ENCODE measurements around the gene SERPINC1. TPM values are rescaled to one million over a fixed set of nuclear protein-coding genes. Genes with fewer than 3 reads are reported as not detected.
A peak's percentile ranks its signal among the peaks of the same experiment; 100 is the strongest.

Gene SERPINC1
- total and polyA plus RNA-seq, 2 of the 13 experiments (the other 11 are each of a cell fraction or from before 2014, with no cell fraction given), result 142 to 205 TPM

DNA sequence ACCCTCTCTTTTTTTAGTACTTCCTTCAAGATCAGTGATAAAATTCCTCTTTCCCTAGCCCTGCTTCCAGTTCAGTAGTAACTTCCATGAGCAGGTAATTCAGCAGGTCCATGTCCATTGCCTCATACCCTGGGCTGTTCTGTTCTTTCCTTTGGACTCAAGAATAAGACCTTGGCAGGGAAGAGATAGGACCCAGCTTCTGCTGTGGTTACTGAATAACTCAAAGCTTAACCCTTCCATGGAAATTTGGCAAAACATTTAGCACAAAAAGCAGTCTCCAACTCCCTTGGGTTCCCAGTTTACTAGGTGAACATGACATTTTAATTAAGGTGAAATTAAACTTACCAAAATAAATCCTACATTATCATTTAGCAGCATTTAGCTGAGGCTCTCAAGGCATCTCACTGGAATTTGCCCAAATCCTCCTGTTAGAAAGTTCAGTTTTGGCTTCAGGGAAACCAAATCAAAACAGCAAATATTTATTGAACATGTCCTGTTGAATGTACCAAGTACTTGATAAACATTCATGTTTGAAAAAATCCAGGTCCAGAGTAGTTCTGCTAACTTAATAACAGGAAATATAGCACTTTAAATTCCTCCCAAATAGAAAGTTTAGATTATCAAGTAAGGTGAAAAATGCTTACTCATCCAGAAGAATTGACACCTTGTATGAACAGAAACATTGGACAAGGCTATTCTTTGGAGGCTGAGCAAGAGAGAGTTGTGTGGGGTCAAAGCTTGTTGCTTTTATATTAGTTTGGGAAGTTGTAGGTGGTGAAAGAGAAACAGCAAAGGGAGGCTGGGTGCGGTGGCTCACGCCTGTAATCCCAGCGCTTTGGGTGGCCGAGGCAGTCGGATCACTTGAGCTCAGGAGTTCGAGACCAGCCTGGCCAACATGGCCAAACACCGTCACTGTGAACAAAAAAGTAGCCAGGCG lies 8.4 kb upstream of the SERPINC1 start (continued):
- no peak for TF ChIP-seq ZNF570 (CRISPR knock-in tag; IDR thresholded peaks at IDR 0.05; ENCODE audit: borderline replicate concordance)
- TF ChIP-seq ZNF652 (CRISPR knock-in tag; IDR thresholded peaks at IDR 0.05; ENCODE audit: borderline replicate concordance, low read depth), result peak; percentile 96
- TF ChIP-seq HNRNPH1 (optimal IDR thresholded peaks at IDR 0.05; ENCODE audit: low read depth, low read length), result no peak
- TF ChIP-seq, protein P1, sequence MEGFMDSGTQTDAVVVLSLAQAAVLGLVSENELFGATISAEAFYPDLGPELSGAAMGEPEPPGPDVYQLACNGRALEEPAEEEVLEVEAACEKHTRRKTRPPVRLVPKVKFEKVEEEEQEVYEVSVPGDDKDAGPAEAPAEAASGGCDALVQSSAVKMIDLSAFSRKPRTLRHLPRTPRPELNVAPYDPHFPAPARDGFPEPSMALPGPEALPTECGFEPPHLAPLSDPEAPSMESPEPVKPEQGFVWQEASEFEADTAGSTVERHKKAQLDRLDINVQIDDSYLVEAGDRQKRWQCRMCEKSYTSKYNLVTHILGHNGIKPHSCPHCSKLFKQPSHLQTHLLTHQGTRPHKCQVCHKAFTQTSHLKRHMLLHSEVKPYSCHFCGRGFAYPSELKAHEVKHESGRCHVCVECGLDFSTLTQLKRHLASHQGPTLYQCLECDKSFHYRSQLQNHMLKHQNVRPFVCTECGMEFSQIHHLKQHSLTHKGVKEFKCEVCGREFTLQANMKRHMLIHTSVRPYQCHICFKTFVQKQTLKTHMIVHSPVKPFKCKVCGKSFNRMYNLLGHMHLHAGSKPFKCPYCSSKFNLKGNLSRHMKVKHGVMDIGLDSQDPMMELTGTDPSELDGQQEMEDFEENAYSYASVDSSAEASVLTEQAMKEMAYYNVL (CRISPR knock-in tag; IDR thresholded peaks at IDR 0.05; ENCODE audit: borderline replicate concordance), result no peak; the same call in 1 of the 2 replicates
- no peak for TF ChIP-seq AHR (CRISPR knock-in tag; IDR thresholded peaks at IDR 0.05)
- TF ChIP-seq, protein P2, sequence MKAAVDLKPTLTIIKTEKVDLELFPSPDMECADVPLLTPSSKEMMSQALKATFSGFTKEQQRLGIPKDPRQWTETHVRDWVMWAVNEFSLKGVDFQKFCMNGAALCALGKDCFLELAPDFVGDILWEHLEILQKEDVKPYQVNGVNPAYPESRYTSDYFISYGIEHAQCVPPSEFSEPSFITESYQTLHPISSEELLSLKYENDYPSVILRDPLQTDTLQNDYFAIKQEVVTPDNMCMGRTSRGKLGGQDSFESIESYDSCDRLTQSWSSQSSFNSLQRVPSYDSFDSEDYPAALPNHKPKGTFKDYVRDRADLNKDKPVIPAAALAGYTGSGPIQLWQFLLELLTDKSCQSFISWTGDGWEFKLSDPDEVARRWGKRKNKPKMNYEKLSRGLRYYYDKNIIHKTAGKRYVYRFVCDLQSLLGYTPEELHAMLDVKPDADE (CRISPR knock-in tag; IDR thresholded peaks at IDR 0.05), result no peak
- TF ChIP-seq ZMYM2 (CRISPR knock-in tag; IDR thresholded peaks at IDR 0.05), result no peak
- TF ChIP-seq TCF7L2 (IDR thresholded peaks at IDR 0.05; ENCODE audit: low read depth, low read length), result no peak
- TF ChIP-seq, protein P3, sequence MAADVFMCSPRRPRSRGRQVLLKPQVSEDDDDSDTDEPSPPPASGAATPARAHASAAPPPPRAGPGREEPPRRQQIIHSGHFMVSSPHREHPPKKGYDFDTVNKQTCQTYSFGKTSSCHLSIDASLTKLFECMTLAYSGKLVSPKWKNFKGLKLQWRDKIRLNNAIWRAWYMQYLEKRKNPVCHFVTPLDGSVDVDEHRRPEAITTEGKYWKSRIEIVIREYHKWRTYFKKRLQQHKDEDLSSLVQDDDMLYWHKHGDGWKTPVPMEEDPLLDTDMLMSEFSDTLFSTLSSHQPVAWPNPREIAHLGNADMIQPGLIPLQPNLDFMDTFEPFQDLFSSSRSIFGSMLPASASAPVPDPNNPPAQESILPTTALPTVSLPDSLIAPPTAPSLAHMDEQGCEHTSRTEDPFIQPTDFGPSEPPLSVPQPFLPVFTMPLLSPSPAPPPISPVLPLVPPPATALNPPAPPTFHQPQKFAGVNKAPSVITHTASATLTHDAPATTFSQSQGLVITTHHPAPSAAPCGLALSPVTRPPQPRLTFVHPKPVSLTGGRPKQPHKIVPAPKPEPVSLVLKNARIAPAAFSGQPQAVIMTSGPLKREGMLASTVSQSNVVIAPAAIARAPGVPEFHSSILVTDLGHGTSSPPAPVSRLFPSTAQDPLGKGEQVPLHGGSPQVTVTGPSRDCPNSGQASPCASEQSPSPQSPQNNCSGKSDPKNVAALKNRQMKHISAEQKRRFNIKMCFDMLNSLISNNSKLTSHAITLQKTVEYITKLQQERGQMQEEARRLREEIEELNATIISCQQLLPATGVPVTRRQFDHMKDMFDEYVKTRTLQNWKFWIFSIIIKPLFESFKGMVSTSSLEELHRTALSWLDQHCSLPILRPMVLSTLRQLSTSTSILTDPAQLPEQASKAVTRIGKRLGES (CRISPR knock-in tag; IDR thresholded peaks at IDR 0.05; ENCODE audit: borderline replicate concordance), result no peak
- TF ChIP-seq ZNF850 (CRISPR knock-in tag; conservative IDR thresholded peaks at IDR 0.05), result no peak
- TF ChIP-seq, protein P4, sequence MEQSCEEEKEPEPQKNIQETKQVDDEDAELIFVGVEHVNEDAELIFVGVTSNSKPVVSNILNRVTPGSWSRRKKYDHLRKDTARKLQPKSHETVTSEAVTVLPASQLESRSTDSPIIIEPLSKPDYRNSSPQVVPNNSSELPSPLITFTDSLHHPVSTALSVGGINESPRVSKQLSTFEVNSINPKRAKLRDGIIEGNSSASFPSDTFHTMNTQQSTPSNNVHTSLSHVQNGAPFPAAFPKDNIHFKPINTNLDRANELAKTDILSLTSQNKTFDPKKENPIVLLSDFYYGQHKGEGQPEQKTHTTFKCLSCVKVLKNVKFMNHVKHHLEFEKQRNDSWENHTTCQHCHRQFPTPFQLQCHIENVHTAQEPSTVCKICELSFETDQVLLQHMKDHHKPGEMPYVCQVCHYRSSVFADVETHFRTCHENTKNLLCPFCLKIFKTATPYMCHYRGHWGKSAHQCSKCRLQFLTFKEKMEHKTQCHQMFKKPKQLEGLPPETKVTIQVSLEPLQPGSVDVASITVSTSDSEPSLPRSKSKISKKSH (CRISPR knock-in tag; IDR thresholded peaks at IDR 0.05; ENCODE audit: borderline replicate concordance), result no peak
- no peak for TF ChIP-seq ZFYVE20 (CRISPR knock-in tag; IDR thresholded peaks at IDR 0.05; ENCODE audit: borderline replicate concordance, low read depth)
- TF ChIP-seq, protein P5, sequence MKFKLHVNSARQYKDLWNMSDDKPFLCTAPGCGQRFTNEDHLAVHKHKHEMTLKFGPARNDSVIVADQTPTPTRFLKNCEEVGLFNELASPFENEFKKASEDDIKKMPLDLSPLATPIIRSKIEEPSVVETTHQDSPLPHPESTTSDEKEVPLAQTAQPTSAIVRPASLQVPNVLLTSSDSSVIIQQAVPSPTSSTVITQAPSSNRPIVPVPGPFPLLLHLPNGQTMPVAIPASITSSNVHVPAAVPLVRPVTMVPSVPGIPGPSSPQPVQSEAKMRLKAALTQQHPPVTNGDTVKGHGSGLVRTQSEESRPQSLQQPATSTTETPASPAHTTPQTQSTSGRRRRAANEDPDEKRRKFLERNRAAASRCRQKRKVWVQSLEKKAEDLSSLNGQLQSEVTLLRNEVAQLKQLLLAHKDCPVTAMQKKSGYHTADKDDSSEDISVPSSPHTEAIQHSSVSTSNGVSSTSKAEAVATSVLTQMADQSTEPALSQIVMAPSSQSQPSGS (CRISPR knock-in tag; IDR thresholded peaks at IDR 0.05), result no peak
- TF ChIP-seq ADNP (CRISPR knock-in tag; IDR thresholded peaks at IDR 0.05), result peak; percentile 64; the same call in 1 of the 2 replicates
- TF ChIP-seq TEAD2 (CRISPR knock-in tag; IDR thresholded peaks at IDR 0.05), result no peak
- no peak for TF ChIP-seq XBP1 (CRISPR knock-in tag; IDR thresholded peaks at IDR 0.05)
- no peak for TF ChIP-seq ZNF605 (CRISPR knock-in tag; IDR thresholded peaks at IDR 0.05)
- no peak for TF ChIP-seq SIX4 (CRISPR knock-in tag; IDR thresholded peaks at IDR 0.05)
- no peak for TF ChIP-seq ZNF136 (CRISPR knock-in tag; IDR thresholded peaks at IDR 0.05; ENCODE audit: low read depth)

Measured in HepG2 (cell line).